ENCODE results near the gene PDZD4. TPM values are rescaled to one million over a fixed set of nuclear protein-coding genes. Genes with fewer than 3 reads are reported as not detected.

Gene PDZD4
- total and polyA plus RNA-seq, 9 of the 15 experiments (the other 6 are each of a cell fraction or from before 2014, with no cell fraction given) = 0.05 to 0.38 (median 0.07) TPM; not detected in 5

DNA sequence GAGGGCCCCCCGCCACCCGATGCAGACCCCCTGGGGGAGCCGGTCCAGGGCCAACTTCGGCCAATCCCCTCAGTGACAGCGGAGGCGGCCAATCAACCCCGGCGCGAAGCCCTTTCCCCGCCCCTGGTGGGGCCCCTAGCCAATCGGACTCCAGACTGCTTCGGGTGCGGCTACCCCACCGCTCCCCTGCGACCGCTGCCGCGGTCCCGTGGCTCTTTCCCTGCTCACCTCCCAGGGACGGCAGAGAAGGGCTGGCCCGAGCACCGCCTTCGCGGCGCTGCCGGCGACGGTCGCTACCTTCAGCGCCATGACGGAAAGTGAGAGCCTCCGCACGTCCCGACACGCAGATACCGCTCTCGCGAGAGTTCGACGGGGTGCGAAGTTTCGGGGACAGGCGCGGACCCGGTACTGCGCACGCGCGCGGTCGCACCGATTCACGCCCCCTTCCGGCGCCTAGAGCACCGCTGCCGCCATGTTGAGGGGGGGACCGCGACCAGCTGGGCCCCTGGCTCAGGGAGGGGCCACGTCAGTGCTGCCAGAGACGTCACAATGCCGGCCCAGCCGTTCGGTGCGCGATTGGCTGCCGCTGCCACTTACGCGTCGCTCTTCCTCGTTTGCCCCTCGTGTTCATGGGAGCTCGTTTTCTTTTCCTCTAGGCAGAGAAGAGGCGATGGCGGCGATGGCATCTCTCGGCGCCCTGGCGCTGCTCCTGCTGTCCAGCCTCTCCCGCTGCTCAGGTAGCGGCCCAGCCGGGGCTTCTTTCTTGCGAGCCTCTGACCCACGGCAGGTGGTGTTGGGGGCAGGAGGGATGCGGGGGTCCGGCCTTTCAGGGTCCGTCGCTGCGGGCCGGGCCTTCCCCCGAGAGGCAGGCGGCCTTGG, 36.1 kb downstream of the PDZD4 start, which contains the start of the genes IDH3G and SSR4 (continued):
- TF ChIP-seq U2AF1 (optimal IDR thresholded peaks at IDR 0.05; ENCODE audit: low read depth, low read length) (peak; percentile 52), RBFOX2 (IDR thresholded peaks at IDR 0.05; ENCODE audit: low read depth, low read length) (peak; percentile 96), TAF9B (IDR thresholded peaks at IDR 0.05; ENCODE audit: partially characterized antibody) (peak; percentile 78), FIP1L1 (IDR thresholded peaks at IDR 0.05; ENCODE audit: low read depth, low read length, poor library complexity, severe bottlenecking) (peak; percentile 71), ZBTB11 (CRISPR knock-in tag; IDR thresholded peaks at IDR 0.05) (peak in 2 of 3 experiments; percentile 30 to 33; a peak in 2 of 6 replicates), HCFC1 (IDR thresholded peaks at IDR 0.05; ENCODE audit: low read depth, low read length) (peak; percentile 71), ETS1 (conservative IDR thresholded peaks at IDR 0.05; ENCODE audit: control insufficient read depth, low read depth, low read length) (0 out of 2 replicates have a peak, but pooled peaks have one; percentile 24)
- TF ChIP-seq, protein P1, sequence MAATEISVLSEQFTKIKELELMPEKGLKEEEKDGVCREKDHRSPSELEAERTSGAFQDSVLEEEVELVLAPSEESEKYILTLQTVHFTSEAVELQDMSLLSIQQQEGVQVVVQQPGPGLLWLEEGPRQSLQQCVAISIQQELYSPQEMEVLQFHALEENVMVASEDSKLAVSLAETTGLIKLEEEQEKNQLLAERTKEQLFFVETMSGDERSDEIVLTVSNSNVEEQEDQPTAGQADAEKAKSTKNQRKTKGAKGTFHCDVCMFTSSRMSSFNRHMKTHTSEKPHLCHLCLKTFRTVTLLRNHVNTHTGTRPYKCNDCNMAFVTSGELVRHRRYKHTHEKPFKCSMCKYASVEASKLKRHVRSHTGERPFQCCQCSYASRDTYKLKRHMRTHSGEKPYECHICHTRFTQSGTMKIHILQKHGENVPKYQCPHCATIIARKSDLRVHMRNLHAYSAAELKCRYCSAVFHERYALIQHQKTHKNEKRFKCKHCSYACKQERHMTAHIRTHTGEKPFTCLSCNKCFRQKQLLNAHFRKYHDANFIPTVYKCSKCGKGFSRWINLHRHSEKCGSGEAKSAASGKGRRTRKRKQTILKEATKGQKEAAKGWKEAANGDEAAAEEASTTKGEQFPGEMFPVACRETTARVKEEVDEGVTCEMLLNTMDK (IDR thresholded peaks at IDR 0.05; ENCODE audit: borderline replicate concordance, insufficient read depth, low read depth, low read length, poor library complexity, severe bottlenecking) = peak; percentile 95
- TF ChIP-seq, protein P2, sequence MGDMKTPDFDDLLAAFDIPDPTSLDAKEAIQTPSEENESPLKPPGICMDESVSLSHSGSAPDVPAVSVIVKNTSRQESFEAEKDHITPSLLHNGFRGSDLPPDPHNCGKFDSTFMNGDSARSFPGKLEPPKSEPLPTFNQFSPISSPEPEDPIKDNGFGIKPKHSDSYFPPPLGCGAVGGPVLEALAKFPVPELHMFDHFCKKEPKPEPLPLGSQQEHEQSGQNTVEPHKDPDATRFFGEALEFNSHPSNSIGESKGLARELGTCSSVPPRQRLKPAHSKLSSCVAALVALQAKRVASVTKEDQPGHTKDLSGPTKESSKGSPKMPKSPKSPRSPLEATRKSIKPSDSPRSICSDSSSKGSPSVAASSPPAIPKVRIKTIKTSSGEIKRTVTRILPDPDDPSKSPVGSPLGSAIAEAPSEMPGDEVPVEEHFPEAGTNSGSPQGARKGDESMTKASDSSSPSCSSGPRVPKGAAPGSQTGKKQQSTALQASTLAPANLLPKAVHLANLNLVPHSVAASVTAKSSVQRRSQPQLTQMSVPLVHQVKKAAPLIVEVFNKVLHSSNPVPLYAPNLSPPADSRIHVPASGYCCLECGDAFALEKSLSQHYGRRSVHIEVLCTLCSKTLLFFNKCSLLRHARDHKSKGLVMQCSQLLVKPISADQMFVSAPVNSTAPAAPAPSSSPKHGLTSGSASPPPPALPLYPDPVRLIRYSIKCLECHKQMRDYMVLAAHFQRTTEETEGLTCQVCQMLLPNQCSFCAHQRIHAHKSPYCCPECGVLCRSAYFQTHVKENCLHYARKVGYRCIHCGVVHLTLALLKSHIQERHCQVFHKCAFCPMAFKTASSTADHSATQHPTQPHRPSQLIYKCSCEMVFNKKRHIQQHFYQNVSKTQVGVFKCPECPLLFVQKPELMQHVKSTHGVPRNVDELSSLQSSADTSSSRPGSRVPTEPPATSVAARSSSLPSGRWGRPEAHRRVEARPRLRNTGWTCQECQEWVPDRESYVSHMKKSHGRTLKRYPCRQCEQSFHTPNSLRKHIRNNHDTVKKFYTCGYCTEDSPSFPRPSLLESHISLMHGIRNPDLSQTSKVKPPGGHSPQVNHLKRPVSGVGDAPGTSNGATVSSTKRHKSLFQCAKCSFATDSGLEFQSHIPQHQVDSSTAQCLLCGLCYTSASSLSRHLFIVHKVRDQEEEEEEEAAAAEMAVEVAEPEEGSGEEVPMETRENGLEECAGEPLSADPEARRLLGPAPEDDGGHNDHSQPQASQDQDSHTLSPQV (IDR thresholded peaks at IDR 0.05) = peak; percentile 41; the same call in 1 of the 2 replicates
- TF ChIP-seq, protein P3, sequence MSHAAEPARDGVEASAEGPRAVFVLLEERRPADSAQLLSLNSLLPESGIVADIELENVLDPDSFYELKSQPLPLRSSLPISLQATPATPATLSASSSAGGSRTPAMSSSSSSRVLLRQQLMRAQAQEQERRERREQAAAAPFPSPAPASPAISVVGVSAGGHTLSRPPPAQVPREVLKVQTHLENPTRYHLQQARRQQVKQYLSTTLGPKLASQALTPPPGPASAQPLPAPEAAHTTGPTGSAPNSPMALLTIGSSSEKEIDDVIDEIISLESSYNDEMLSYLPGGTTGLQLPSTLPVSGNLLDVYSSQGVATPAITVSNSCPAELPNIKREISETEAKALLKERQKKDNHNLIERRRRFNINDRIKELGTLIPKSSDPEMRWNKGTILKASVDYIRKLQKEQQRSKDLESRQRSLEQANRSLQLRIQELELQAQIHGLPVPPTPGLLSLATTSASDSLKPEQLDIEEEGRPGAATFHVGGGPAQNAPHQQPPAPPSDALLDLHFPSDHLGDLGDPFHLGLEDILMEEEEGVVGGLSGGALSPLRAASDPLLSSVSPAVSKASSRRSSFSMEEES (CRISPR knock-in tag; IDR thresholded peaks at IDR 0.05) = no peak

Measured in K562 (cell line).